Measurements from ENCODE around the gene CKAP5.
"Not testable (repeated sequence)": the region's sequence is repeated elsewhere in the genome, so short reads cannot be mapped to it uniquely, and the experiment has no call there.

Gene CKAP5

GRCh38 chr11:46850829-46851380 is 4.8 kb upstream of the CKAP5 start:
- no peak for DNase-seq

GRCh38 chr11:46849631-46850030 is 3.6 kb upstream of the CKAP5 start:
- no peak for DNase-seq

- no peak for DNase-seq
These were observed 390 bp upstream of the CKAP5 start for GRCh38 chr11:46846510-46846830.

- DNase-seq, result no peak
These were observed 690 bp downstream of the CKAP5 start for GRCh38 chr11:46845440-46845739.

GRCh38 chr11:46840116-46840515 is 6.0 kb downstream of the CKAP5 start:
- DNase-seq, result no peak

GRCh38 chr11:46838501-46838900 is 7.6 kb downstream of the CKAP5 start:
- no peak for DNase-seq

- DNase-seq, result no peak
These were observed 8.2 kb downstream of the CKAP5 start for GRCh38 chr11:46837860-46838259.

GRCh38 chr11:46836870-46837269 is 9.2 kb downstream of the CKAP5 start:
- DNase-seq, result no peak

- DNase-seq, result no peak
These were observed 9.6 kb downstream of the CKAP5 start for GRCh38 chr11:46836431-46836830.

- DNase-seq, result no peak
These were observed 10.2 kb downstream of the CKAP5 start for GRCh38 chr11:46835897-46836296.

- no peak for DNase-seq
These were observed 11.3 kb downstream of the CKAP5 start for GRCh38 chr11:46834821-46835220.

- DNase-seq, result no peak
These were observed 13.4 kb downstream of the CKAP5 start for GRCh38 chr11:46832511-46833214.

GRCh38 chr11:46827995-46828394 is 18.1 kb downstream of the CKAP5 start:
- no peak for DNase-seq

GRCh38 chr11:46826310-46827044 is 19.6 kb downstream of the CKAP5 start:
- peak; percentile 59 for DNase-seq

GRCh38 chr11:46808799-46809431 is 37.2 kb downstream of the CKAP5 start:
- no peak for DNase-seq

- DNase-seq, result no peak
These were observed 44.2 kb downstream of the CKAP5 start for GRCh38 chr11:46801694-46802470.

GRCh38 chr11:46800177-46800576 is 45.9 kb downstream of the CKAP5 start:
- no peak for DNase-seq

- DNase-seq, result not testable (repeated sequence)
These were observed 46.4 kb downstream of the CKAP5 start for GRCh38 chr11:46799725-46800124.

- no peak for DNase-seq
These were observed 67.7 kb downstream of the CKAP5 start for GRCh38 chr11:46778416-46778815.

- DNase-seq, result no peak
These were observed 69.2 kb downstream of the CKAP5 start for GRCh38 chr11:46776878-46777277.

- no peak for DNase-seq
These were observed 76.4 kb downstream of the CKAP5 start for GRCh38 chr11:46769636-46770221.

GRCh38 chr11:46766656-46767055 is 79.4 kb downstream of the CKAP5 start:
- no peak for DNase-seq

GRCh38 chr11:46762248-46762647 is 83.8 kb downstream of the CKAP5 start:
- DNase-seq, result no peak

All from activated effector memory CD4-positive, alpha-beta T cell treated with Interleukin-2 at 50 U/mL for 16 hours (primary cell).